GM18498 (cell line): ENCODE results near the gene C2CD5.
A peak's percentile ranks its signal among the peaks of the same experiment; 100 is the strongest.
"Not testable (repeated sequence)": the region's sequence is repeated elsewhere in the genome, so short reads cannot be mapped to it uniquely, and the experiment has no call there.

Experiments used
- ATAC-seq: cut with Tn5 transposase; IDR thresholded peaks from one replicate; pipeline ENCODE4 v1.9.1; 2021; ENCODE audit warnings: mild to moderate bottlenecking, moderate library complexity; ENCODE audit not compliant: unreplicated experiment

The C2CD5 gene

DNA sequence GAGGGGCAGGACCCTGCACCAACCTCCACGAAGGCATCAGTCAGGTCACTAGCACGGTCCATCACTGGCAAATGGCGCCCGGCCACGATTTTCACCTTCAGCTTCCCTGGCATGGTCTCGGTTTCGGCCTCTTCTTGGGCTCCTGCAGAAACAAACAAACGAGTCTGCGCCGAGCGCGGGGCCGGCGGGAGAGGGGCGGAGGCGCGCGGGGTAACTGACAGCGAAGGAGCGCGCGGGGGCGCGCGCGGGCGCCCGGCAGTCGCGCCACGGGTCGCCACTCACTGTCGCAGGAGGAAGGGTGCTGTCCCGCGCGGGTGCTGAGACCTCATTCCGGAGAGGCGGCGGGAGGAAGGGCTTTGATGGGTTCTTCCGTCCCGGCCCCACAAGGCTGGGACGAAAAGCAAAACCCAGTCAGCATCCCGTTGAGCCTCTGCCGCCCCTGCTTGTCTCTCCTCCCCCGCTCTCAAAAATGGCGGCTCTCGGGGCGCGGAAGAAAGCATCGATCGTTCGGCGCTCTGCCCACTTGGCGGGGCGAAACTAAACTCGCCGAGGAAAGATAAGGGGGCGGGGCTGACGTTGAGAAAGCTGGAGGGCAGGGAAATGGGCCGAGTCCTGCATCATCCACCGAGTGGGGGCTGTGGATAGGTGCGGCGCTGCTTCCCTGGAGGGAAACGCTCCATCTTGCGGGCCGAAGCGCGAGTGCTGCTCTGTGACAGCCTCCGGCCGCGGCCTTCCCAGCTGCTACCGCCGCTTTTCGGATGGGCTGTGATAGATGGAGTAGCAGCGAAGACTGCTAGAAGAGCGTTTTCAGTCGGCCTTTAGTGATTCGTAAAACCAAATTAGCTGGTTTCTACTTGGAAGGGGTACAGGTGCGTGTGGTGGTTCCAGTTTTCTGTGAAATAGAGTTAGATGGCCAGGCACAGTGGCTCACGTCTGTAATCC lies at the start of gene C2CD5:
Gene C2CD5 (minus strand): TSS at position 505 of the 942 bp plus-strand sequence. CDS start 392 bp downstream, at position 113.
- peak; percentile 83 for ATAC-seq

DNA sequence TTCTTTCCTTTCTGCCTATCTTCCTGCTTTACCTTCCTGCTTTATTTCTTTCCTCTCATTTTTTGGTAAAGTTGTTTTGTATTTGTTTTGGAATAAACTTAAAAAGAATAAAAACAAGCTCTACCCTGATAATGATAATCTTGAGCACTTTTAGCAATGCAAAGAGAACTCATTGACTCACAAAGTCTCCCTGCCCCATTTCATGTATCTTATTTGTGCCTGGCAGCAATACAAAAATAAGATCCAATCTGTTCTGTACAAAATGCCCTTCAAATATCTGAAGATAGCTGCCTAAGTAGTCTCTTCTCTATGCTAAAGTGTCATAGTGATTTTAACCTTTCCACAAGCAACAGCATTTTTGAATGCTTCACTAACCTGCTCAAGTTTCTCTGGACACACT lies 49.5 kb upstream of the C2CD5 start:
- no peak for ATAC-seq

- ATAC-seq, result no peak
Observed at GRCh38 chr12:22588817-22589216, 44.5 kb upstream of the C2CD5 start.

- no peak for ATAC-seq
Observed at GRCh38 chr12:22578328-22578727, 34.0 kb upstream of the C2CD5 start.

GRCh38 chr12:22577667-22578066 lies 33.3 kb upstream of the C2CD5 start:
- no peak for ATAC-seq

DNA sequence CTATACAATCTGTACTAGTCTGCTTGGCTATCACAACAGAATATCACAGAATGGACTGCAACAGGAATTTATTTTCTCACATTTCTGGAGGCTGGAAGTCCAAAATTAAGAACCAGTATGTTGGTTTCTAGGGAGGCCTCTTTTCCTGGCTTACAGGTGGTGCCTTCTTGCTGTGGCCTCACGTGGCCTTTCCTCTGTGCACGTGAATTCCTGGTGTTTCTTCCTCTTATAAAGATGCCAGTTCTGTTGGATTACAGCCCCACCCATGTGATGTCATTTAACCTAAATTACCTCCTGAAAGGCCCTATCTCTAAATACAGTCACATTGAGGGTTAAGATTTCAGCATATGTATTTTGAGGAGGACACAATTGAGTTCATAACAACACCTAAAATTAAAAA lies 32.1 kb upstream of the C2CD5 start:
- no peak for ATAC-seq

DNA sequence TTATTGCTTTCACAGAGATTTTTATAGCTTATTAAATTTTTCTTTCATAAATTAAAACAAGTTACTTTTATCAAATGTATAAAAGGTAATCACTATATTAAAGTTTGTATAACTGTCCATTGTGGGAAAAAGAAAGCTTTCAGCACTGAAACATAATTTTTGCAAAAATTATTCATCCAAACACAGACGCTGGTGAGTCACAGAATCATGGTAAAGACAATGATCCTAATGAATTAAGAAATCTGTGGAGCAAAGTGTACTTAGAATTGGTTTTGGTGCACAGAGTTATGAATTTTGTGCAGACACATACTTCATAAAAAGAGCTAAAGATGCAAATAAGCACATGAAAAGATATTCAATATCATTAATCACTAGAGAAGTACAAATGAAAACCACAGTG lies 31.7 kb upstream of the C2CD5 start:
- no peak for ATAC-seq

- no peak for ATAC-seq
Observed at GRCh38 chr12:22574921-22575320, 30.6 kb upstream of the C2CD5 start.

- ATAC-seq, result no peak
Observed at GRCh38 chr12:22573181-22573580, 28.8 kb upstream of the C2CD5 start.

- ATAC-seq, result no peak
Observed at GRCh38 chr12:22569253-22569652, 24.9 kb upstream of the C2CD5 start.

DNA sequence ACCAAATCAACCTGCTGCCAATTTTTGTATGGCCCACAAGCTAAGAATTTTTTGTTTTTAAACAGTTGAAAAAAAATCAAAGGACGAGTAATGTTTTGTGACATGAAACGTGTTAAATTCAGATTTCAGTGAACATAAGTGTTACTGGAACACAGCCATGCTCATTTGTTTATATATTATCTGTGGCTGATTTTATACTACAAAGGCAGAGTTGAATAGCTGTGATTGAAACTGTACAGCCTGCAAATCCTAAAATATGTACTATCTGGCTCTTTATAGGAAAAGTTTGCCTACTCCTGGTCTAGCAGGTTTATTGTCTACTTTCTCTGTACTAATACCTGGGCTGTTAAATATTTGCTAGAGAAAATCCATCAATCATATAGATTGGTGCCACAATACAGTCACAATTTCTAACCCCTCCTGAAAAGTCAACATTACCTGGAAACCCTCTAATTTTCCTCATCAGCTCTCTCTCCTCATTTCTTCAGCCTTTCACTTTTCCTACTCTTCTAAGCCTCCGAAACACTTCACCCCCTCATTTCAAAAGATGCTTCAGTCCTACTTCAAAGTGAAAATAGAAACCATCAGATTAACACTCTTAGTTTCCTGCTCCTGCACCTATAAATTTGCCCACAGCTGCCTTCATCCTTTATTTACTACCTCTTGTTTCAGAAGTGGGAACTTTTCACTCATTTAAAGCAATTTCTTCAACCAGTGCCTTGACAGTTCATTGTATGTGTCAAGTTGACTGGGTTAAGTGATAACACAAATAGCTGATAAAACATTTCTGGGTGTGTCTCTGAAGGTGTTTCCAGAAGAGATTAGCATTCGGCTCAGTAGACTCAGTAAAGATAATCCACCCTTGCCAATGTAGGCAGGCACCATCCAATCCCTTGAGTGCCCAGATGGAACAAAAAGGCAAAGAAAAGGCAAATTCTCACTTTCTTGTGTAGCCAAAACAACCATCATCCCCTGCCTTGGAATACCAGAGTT lies 18.0 kb upstream of the C2CD5 start:
- ATAC-seq, result no peak

DNA sequence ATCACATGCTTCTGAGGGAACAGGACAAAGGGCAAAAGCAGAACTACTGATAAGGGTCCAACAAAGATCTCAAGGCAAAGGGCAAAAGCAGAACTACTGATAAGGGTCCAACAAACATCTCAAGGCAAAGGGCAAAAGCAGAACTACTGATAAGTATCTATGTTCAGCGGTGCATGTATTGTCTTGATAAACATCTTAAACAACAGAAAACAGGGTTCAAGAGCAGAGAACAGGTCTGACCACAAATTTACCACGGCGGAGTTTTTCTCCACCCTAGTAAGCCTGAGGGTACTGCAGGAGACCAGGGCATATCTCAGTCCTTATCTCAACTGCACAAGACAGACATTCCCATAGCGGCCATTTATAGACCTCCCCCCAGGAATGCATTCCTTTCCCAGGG lies 10.4 kb upstream of the C2CD5 start:
- not testable (repeated sequence) for ATAC-seq

DNA sequence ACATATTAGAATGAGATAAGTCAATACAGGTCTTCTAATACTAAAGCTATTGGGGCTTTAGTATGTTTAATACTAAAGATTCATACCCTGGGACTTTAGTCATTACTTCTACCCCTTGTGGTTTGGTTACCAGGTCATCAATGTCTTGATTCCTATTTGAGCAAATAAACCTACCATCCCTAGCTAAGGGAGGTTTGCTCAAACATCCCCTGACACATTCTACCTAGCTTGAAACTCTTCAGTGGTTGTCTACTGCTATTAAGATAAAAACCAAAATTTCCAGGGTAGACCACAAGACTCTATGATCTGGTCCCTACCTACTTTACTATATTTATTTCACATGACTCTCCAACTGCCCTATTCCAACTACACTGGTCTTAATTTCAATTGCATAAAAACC lies 7.3 kb upstream of the C2CD5 start:
- no peak for ATAC-seq

DNA sequence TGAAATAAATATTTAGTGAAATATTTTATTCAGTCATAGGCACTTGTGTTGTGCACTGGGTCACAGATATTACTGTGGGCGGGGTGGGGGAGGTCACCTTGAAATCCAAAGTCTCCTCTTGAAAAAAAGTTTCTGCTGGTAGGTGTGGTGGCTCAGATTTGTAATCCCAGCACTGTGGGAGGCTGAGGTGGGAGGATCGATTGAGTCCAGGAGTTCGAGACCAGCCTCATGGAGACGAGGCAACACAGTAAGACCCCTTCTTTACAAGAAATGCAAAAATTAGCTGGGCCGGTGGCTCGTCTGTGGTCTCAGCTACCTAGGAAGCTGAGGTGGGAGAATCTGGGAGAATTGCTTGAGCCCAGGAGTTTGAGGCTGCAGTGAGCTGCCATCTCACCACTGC lies 913 bp upstream of the C2CD5 start:
- ATAC-seq, result no peak

- ATAC-seq, result peak; percentile 39
Observed at GRCh38 chr12:22543246-22544037, 900 bp downstream of the C2CD5 start.

GRCh38 chr12:22541496-22542155 lies 2.7 kb downstream of the C2CD5 start:
- ATAC-seq, result no peak

DNA sequence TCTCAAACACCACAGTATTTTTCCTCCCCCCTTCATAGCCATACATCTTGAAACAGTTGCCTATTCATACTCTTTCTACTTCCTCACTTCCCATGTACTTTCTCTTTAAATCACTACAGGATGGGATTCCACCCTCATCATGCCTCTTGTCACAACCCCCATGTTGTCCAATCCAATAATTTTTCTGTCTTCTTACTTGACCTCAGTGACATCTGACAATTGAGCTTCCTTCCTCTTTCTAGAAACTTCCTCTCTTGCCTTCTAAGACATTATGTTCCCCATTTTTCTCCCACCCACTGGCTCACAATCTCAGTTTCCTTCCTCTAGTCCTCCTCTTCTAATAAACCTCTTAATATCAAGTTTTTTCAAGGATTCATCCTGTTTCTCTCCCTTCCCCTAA lies 5.3 kb downstream of the C2CD5 start:
- ATAC-seq, result no peak

GRCh38 chr12:22538311-22538710 lies 6.0 kb downstream of the C2CD5 start:
- no peak for ATAC-seq

- ATAC-seq, result no peak
Observed at GRCh38 chr12:22536971-22537544, 7.3 kb downstream of the C2CD5 start.
